Left colon (tissue), 2 donors: ENCODE results near the gene APOA1. TPM values are rescaled to one million over a fixed set of nuclear protein-coding genes. Genes with fewer than 3 reads are reported as not detected.

ENCODE experiments used
- ATAC-seq: fragments of 200-7000 bp; cut with Tn5 transposase; one replicate; pipeline ENCODE4 v1.9.1; 2020; ENCODE audit warnings: mild to moderate bottlenecking, moderate library complexity
- DNase-seq, 2 donors: peaks; one replicate each; pipeline ENCODE4 v3.0.0-alpha.2; 2020
- intact Hi-C, 2 donors: fragments of 100-400 bp; cut with DNase I in 1 of 2; cut with micrococcal nuclease in 1 of 2; formaldehyde crosslinking; loops; one replicate each; pipeline versions ENCODE4 v1.11.2 to v1.14.0; 2022; cut with DNase I, micrococcal nuclease
- total RNA-seq, 2 donors: library from RNA; stranded (reverse); fragmentation: NEBNext Ultra II Directional; extraction: Animal tissue kit (Norgen Biotek cat#: 25700); gene quantifications; one replicate each; pipeline ENCODE4 v1.2.1, GENCODE V29; 2021
- donor health status: DM: no; HTN: no; CAD: no.
- donor health status: DM: yes; HTN: yes; CAD: no.

APOA1 gene
- total RNA-seq, 2 donors from 2014 or later, result not detected

DNA sequence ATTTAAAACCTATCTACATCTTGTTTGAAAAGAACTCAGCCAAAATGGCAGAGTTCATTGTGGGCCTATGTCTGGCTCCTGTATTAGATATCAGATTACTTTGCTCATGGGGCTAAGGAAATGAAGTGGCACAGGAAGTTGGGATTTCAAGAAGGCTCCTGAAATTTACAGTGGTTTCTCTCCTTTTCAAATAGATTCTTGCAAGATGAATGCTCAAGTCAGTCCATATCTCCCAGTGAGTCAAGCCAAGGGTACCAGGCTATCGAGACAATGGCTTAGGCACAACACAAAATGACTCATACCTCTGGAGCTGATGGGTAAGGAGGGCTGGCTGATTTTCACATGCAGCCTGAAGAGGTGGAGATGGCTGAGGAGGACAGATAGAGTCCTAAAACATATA is 24.1 kb upstream of the APOA1 start:
- DNase-seq, result no peak
- intact Hi-C loops, result no loop called here
- no peak for ATAC-seq

DNA sequence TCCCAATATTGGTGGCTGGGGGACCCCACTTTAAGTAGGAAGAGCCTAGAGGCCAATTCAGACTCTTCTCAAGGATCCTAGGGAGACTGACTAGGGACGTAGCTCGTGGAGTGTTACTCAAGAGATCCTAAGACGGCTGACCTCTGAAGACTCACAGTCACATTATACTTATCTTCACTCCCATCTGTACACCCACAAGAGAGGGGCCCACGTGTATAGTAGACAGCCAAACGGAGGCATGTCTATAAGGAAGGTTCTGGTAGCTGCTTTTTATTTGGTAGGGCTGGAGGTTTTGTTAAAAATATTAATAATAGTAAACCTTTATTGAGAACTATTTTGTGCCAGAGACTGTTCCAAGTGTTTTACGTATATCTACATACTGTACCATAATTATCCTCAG is 22.9 kb upstream of the APOA1 start:
- intact Hi-C loops, result no loop called here
- no peak for DNase-seq
- no peak for ATAC-seq

DNA sequence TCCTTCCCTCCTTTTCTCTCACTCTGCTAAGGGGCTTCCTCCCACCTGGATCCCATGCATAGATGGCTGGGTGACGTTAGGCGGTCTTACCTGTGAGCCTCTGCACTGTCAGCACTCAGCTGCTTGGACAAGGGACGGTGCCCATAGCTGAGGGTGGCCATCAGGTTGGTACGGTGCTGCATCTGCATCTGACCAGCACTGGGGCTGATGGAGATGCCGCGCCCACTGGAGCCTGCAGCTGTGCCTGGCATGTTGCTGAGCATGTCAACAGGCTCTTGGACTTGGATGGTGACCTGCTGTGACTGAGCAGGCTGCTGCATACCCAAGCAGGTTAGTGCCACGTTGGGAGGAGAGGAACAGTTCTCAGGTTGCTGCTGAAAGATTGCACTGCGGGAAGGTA is 21.8 kb upstream of the APOA1 start:
- intact Hi-C loops, result no loop called here
- ATAC-seq (no peak), DNase-seq (no peak)

DNA sequence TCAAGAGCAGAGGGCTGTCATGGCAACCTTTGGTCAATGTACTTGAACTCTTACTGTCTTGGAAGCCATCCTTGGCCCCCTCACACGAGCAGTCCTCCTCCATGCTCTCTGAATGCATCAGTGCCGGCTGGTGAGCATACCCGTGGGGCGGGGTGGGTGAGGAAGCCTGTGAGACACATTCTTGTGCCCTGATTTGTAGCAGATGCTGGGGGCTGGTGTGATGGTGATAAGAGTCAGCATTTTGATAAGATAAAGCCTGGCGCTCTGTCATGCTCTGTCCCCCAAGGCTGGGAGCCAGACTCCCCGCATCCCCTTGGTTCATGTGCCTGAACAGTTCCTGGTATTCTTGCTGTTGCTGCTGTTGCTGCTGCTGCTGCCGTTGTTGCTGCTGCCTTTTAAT is 20.5 kb upstream of the APOA1 start:
- no peak for ATAC-seq
- no peak for DNase-seq
- intact Hi-C loops, result no loop called here

DNA sequence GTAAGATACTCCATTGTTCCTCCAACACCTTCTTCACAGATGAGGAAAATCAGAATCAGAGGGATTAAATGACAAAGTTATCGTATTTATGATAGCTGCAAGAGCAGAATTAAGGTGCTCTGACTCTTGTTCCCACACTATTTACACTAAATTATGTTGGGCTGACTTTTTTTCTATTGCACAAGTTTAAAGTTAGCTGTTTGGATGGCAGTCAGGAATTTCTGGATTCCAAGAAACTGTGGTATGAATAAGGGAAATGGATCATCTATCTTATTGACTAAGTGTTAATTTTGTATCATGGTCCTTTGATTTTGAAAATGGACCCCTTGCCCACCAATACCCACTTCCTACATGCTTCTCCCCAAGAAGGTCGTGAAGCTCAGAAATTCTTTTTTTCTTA is 19.9 kb upstream of the APOA1 start:
- intact Hi-C loops, result no loop called here
- ATAC-seq (no peak), DNase-seq (no peak)

DNA sequence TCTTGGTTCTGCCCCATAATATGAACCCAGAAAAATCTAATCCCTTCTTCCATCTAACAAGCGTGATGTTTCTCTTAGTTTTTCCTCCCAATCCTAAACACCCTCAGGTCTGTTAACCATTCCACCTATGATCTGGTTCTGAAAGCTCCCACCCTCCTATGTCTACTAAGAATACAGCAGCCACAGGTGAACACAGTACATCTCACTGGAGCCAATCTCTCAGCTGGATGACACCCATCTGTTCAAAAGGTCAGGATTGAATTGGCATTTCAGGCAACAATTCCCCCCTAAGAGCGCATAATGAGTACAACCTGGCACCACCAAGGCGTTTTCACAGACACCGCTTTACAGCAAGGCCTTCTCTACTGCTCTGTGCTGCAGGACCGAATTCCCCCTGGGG is 19.0 kb upstream of the APOA1 start:
- ATAC-seq (no peak), DNase-seq (no peak)
- intact Hi-C loops, result no loop called here

DNA sequence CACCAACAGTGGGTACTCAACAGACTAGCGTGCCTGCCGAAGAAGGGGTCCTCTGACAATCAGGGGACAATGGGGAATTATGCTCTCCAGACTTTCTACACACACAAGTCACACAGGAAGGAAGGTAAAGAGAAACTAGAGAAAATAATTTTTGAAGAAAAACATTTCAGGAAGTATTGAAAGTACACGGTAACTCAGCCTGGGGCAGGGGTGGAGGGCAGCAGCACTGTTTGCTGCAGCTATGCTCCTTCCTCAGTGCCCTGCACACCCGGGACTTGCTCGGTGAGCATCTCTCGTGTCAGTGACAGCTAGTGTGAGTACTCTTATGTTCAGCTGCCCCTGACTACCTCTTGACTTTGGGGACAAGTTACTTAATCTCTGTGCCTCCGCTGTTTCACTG is 18.0 kb upstream of the APOA1 start:
- DNase-seq (no peak), ATAC-seq (no peak)
- intact Hi-C loops, result no loop called here

DNA sequence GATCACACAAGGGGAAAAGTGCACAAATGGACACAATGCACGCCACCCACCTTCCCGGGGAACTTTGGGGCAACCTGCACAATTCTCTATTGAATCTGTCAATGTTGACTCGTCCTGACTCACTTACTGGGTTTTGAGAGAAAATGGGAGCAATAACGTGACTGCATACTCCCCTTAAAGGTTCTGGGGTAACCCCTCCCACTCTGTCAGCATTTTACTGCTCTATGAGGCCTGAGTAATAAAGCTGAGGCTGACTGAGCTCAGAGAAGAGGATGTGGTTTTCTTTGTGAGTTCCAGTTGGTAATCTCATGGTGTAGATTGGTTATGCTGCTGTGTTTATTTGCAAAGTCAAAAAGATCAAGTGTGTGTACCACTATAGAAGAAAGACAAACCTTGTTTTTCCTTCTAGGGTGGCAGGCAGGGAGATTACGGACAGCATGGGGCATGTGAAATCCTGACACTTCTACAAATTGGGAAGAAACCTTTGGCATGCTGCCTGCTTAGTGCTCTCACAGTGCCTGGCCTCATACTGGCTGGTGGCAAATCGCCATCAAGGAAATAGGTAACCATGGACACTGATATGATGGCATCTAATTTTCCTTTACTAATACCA is 16.1 kb upstream of the APOA1 start:
- DNase-seq (peak in 1 of 2 donors; percentile 35), ATAC-seq (peak; percentile 69)
- intact Hi-C loops, result no loop called here

DNA sequence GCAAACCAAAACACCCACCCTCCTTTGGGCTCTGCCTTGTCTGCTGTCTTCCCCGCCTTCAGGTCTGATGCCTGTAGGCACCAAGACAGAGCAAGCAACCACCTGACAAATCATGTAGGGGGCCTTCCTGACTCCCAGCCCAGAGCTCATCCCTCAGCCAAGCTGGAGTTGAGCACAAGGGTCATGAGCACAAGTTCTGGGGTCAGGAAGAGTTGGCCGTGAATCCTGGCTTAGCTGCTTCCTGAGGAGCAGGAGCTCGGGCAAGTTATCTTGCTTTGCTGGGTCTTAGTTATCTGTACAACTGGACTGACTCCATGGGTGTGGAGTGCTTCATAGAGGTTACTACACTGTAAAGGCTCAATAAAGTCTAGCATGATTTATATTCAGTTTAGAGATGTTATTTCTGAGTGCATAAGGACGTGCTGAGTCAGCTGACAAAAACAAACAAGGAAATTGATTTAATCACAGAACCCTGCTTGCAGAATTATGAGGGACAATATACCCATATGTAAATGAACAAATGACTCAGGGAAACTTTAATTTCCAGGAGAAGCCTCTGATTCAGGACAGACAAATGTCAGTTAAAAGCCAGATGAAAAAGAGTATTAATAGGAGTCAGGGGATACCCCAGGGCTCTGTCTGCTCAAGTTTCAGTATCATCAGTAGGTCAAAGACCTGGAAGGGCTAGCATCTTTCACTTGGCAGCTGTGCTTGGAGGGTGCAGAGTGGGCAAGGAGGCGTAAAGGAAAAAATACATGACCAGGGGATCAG is 15.0 kb upstream of the APOA1 start:
- peak; percentile 41 to 44 for DNase-seq
- peak; percentile 89 for ATAC-seq
- intact Hi-C loops, result no loop called here

DNA sequence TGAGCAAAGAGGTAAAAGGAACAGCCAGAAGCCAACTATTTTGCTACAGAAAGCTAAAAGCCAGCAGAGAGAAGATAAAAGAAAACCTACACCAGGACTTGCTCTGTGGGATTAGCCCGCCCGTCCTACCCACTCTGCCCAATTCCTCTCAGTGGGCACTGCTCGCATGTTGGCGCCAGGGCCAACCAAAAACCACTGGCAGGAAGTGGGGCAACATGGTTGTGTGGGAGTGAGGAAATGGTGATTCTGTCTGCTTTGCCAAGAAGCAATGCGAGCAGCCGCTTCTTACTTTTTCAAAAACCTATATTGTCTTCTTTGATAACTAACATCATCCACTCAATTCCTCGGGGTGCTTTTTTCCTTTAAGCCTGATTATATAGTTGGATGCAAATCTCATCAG is 14.2 kb upstream of the APOA1 start:
- ATAC-seq (no peak), DNase-seq (no peak)

DNA sequence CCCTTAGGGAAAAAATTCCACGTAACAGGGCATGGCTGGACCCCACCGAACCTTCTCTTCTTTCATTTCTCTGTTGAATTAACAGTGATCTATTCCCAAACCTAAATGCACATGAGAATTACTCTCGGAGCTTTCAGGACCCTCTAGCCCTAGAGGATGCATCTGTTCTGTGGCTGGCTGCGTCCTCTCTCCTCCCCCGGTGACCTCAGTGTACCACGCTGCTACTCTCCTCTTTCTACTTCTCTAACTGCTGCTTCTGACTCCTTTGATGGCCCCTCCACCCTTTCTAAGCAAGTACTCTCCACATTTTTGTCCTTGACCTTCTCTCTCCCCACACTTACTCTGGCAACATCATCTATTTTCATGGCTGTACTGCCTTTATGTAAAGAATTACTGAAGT is 12.1 kb upstream of the APOA1 start:
- ATAC-seq (no peak), DNase-seq (no peak)

More for the DNA sequence above, 14.2 kb upstream of the APOA1 start:
- intact Hi-C loops, result no loop called here

DNA sequence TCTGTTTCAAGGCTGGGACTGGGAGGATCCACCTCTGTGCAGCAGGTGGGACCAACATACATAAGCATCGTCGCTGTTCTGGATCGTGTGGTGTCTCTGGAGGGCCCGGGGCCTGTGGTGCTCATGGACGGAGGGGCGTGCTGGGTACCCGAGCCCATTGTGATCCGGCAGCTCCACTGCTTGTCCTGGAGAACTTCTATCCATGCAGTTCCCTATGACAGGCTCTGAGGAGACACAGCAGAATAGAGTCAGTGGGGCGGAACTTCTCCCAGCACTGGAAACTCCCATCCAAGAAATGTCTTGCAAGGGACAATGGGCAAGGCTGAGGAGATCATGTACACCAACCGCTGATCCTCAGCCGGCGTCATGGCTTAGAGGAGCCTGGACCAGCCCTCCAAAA is 11.6 kb upstream of the APOA1 start:
- intact Hi-C loops, result no loop called here
- ATAC-seq (no peak), DNase-seq (no peak)

More for the DNA sequence above, 12.1 kb upstream of the APOA1 start:
- intact Hi-C loops, result no loop called here

DNA sequence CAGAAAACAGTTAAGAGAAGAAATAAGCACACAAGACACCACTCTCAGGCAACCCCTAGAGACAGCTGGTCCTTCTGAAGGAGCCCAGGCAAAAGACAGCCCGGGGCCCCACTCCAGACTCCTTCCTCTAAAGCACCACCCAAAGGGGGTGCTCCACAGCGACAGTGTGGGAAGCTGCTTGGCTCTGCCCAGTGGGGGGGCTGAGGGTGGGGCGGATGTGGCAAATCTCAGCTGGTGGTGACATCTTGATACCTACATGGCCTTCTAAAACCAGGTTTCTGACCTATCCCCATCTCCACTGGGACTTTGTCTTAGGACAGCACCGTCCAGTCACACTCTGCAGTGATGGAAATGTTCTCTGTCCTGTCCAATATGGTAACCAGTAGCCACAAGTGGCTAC is 10.2 kb upstream of the APOA1 start:
- no peak for ATAC-seq
- intact Hi-C loops, result no loop called here
- DNase-seq, result no peak

DNA sequence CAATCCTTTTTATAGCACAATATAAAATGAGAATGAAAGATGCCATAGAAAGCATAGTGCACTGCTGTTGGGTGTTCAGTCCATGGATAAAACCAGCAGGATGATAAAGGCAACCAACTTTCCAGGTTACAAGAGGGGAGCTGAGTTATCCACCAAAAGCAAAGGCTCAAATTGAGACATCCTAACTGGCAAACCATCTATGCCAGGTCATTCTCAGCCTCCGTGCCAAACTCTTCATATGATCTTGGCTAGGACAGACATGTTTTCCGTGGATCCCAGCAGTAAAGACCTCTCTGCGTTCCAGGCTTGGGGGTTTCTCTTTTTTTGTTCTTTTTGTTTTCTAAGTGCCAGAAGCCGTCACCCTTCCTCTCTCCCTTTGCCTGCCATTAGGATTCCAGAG is 7.3 kb upstream of the APOA1 start:
- no peak for DNase-seq
- intact Hi-C loops, result no loop called here
- no peak for ATAC-seq

DNA sequence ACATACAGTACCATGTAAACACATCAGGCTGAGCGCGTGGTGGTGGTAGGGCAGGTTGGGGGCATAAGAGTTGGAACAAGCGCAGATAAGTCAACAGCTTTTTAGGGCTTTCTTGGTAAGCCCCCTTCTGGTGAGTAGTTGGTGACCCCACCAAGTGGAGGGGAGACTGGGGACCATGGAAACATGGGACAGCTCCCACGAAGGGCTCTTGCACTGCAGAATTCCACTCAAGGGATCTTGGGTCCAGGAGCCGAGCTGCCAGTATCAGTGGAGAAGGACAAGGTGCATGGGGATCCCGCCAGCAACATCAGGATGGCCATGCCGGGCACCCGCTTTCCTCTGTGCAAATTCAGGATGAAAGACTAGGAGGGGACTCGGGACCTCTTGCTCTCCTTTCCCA is 6.2 kb upstream of the APOA1 start:
- DNase-seq (no peak), ATAC-seq (no peak)

DNA sequence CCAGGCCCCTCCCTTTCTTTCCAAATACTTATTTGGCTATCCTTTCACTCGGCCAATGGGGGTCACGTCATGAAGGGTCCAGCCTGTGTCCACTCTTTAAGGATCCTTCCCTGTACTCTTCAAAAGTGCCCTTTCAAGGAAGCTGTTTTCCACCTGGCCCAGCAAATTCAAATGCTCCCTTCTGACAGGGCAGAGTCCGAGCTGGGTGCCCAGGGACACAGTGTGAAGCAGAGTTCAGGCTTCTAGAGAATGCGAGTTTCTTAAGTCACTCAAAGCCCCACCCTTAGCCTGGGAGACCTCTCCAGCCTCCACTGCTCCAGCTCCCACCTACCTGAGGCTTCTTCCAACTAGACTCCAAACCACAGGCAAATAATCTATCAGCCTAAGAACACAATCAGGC is 5.5 kb upstream of the APOA1 start:
- ATAC-seq (peak; percentile 74), DNase-seq (no peak)
- intact Hi-C loops, result no loop called here

More for the DNA sequence above, 6.2 kb upstream of the APOA1 start:
- intact Hi-C loops, result no loop called here

DNA sequence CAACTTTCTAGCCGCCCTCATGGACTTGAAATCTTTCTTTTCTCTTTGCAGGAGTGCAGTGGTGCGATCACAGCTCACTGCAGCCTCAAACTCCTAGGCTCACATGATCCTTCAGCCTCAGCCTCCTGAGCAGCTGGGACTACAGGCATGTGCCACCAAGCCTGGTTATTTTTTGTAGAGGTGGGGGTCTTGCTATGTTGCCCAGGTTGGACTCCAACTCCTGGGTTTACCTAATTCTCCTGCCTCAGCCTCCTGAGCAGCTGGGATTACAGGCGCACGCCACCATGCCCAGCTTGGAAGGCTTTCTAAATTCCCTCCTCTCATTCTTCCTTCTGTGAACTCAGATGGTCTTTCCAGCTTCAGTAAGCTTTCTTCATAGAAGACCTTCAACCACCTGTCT is 4.7 kb upstream of the APOA1 start:
- ATAC-seq (no peak), DNase-seq (no peak)
- intact Hi-C loops, result no loop called here

DNA sequence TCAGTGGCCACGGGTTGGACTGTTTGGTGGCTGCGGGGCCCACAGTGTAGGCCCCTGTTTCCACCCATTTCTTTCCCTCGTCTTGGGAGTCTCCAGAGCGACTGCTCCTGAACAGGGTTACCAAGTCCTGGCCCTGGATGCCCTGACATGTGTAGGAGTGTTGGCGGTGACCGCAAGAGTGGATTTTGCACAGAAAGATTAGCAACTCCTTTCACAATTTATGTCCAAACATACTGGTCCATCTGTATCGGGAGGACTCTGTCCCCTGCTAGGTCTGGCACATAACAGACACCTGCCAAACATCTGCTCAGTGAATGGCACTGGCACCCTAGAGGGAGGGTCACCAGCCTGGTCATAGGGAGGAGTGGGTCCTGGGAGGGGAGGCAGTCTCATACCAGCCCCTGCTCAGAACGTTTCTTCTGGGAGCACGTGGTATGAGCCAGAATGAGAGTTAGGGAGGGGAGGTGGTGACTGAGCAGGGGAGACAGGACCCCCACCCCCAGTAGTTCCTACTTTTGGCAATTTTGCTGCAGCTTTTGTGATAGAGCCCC is 3.4 kb upstream of the APOA1 start:
- ATAC-seq, result no peak
- intact Hi-C loops, result no loop called here

DNA sequence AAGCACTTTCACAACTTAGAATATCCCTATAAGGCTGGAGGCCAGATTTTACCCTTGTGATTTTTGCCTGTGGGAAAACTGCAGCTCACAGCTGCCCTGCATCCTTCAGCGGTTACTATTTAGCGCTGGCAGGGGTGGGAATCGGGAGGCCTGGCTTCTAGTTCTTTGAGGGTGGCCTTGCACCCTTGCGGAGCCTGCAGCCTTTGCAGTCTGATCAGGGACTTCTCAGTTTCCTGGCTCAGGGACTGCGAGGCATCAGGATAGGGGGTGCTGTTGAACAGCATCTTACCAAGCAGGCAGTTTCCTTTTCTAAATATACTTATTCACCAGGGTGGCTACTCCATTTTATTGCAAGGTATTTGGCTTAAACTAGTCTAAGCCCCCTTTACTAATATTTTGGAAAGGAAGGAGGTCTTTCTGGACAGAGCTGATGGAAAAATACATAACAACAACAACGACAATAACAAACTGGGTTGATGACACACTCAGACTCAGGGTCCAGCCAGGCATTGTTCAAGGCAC is 2.9 kb upstream of the APOA1 start:
- ATAC-seq (no peak), DNase-seq (no peak)
- intact Hi-C loops, result no loop called here

More for the DNA sequence above, 3.4 kb upstream of the APOA1 start:
- DNase-seq, result no peak

DNA sequence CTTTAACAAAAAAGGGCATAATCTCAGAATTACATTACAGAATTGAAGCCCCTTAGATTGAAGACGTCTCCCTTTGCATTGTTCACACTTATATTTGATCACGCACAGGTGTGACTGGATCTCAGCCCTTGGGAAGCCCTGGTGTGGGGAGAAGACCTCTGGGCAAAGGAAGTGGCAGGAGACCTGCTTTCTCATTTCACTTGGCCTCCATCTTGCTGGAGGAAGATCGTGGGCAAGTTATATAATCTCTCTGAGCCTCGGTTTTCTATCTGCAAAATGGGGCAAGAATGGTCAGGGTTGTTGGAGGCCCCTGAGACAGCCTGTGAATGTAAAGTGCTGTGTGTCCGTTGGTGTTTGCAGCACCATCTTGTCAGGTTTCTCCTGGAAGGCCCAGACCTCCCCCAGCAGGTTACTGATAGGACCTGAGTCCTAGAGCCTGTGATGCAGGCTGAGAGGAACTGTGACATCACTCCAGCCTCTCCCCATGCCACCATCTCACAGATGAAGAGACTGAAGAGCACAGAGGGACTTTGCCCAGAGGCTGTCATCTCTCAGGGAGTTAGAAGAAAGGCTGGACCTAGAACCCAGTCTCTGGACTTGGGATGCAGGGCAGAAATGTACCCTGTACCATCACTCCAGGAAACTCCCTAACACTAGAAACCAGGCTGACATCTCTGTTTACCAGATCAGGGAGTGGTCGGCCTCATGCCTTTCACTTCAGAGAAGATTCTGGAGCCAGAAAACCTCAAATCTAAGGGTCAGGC is 1.1 kb upstream of the APOA1 start:
- DNase-seq, result no peak

More for the DNA sequence above, 1.1 kb upstream of the APOA1 start:
- intact Hi-C loops, result no loop called here
- peak; percentile 38 for ATAC-seq
